OCI-LY3 (cell line): Measurements from ENCODE around the gene FANK1.
"Not testable (repeated sequence)": the region's sequence is repeated elsewhere in the genome, so short reads cannot be mapped to it uniquely, and the experiment has no call there.

Experiments used
- H2AFZ ChIP-seq: fragments of 200-600, 300-600 bp; shearing (Covaris generic); 2 replicates; pipeline ENCODE4 v1.6.0; 2014; ENCODE audit warnings: antibody characterized with exemption, low read depth, low read length
- H3K27ac ChIP-seq: fragments of 200-600, 300-600 bp; sonication (generic); 2 replicates; pipeline ENCODE4 v1.5.1; 2014; ENCODE audit warnings: mild to moderate bottlenecking, low read length, moderate library complexity, mixed read lengths
- H3K27me3 ChIP-seq: fragments of 200-600, 300-600 bp; sonication (generic); 2 replicates; pipeline ENCODE4 v1.6.1; 2014; ENCODE audit warnings: low read depth, low read length, mixed read lengths
- H3K36me3 ChIP-seq: fragments of 200-600, 300-600 bp; sonication (generic); replicated peaks from 2 replicates; pipeline ENCODE3; 2014; ENCODE audit warnings: low read depth, low read length, mixed read lengths
- H3K4me1 ChIP-seq: fragments of 300-600, 200-600 bp; sonication (generic); 2 replicates; pipeline ENCODE4 v1.6.1; 2014; ENCODE audit warnings: low read length, mixed read lengths
- H3K4me2 ChIP-seq: fragments of 200-600, 300-600 bp; sonication (generic); 2 replicates; pipeline ENCODE4 v1.6.1; 2014; ENCODE audit warnings: low read length, mixed read lengths
- H3K4me3 ChIP-seq: fragments of 300-600, 200-600 bp; sonication (generic); 2 replicates; pipeline ENCODE4 v1.5.1; 2014; ENCODE audit warnings: antibody characterized with exemption, mild to moderate bottlenecking, low read length, moderate library complexity
- H3K79me2 ChIP-seq: fragments of 300-600, 200-600 bp; shearing (Covaris generic); 2 replicates; pipeline ENCODE4 v1.6.1; 2014; ENCODE audit warnings: mild to moderate bottlenecking, low read length, mixed read lengths
- H3K9ac ChIP-seq: fragments of 300-600, 200-600 bp; shearing (Covaris generic); 2 replicates; pipeline ENCODE4 v1.6.0; 2014; ENCODE audit warnings: mild to moderate bottlenecking, low read length, moderate library complexity
- H3K9me3 ChIP-seq: fragments of 200-600, 300-600 bp; shearing (Covaris generic); 2 replicates; pipeline ENCODE4 v1.6.1; 2014; ENCODE audit warnings: low read length, mixed read lengths; ENCODE audit not compliant: insufficient read depth
- H4K20me1 ChIP-seq: fragments of 200-600, 300-600 bp; sonication (generic); 2 replicates; pipeline ENCODE4 v1.6.1; 2016; ENCODE audit warnings: low read length, mixed read lengths; ENCODE audit not compliant: insufficient read depth
- EZH2phosphoT487 ChIP-seq: fragments of 200-600 bp; shearing (Covaris generic); IDR thresholded peaks from 2 replicates; pipeline ENCODE4 v1.6.1; 2018; ENCODE audit warnings: antibody characterized with exemption, mixed run types, low read depth
- TF ChIP-seq, protein P1 (sequence below): fragments of 200-600, 300-600 bp; sonication (generic); IDR thresholded peaks from 2 replicates; pipeline ENCODE4 v1.5.1; 2014; ENCODE audit warnings: antibody characterized with exemption, low read length, low read depth

The FANK1 gene

GRCh38 chr10:125911145-125911544, 14.8 kb downstream of the FANK1 start:
- H3K9ac ChIP-seq, result no peak overlapping the region
- H3K4me1 ChIP-seq, result no peaks in the 10 kb centered on the region
- no peaks in the 10 kb centered on the region for H3K36me3 ChIP-seq
- no peaks in the 10 kb centered on the region for H3K79me2 ChIP-seq
- no peak overlapping the region for H3K4me2 ChIP-seq
- no peaks in the 10 kb centered on the region for H3K27me3 ChIP-seq
- H2AFZ ChIP-seq, result no peak overlapping the region
- H3K9me3 ChIP-seq, result no peaks in the 10 kb centered on the region
- no peak overlapping the region for H3K27ac ChIP-seq
- no peaks in the 10 kb centered on the region for H4K20me1 ChIP-seq
- H3K4me3 ChIP-seq, result no peak overlapping the region
- TF ChIP-seq, protein P1, sequence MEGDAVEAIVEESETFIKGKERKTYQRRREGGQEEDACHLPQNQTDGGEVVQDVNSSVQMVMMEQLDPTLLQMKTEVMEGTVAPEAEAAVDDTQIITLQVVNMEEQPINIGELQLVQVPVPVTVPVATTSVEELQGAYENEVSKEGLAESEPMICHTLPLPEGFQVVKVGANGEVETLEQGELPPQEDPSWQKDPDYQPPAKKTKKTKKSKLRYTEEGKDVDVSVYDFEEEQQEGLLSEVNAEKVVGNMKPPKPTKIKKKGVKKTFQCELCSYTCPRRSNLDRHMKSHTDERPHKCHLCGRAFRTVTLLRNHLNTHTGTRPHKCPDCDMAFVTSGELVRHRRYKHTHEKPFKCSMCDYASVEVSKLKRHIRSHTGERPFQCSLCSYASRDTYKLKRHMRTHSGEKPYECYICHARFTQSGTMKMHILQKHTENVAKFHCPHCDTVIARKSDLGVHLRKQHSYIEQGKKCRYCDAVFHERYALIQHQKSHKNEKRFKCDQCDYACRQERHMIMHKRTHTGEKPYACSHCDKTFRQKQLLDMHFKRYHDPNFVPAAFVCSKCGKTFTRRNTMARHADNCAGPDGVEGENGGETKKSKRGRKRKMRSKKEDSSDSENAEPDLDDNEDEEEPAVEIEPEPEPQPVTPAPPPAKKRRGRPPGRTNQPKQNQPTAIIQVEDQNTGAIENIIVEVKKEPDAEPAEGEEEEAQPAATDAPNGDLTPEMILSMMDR, result no peak
- no peak for TF ChIP-seq EZH2phosphoT487

DNA sequence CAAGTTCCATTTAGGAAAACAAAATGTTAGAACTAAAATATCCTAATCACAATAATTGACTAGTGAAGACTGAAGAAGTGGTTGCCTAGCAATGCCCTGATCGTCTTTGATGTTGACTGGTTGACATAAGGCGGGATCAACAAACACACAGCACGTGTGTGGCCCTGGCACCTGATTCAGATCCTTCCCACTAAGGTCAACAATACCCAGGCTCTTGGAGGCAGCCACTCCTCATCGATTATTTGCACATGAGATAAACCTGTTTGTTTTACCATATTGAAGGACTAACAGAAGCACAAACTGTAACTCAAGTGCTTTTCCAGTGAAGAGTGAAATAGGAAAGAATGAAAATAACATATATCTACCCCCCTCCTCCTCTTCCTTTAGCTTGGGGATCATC, 15.6 kb downstream of the FANK1 start:
- no peak overlapping the region for H3K4me2 ChIP-seq
- H3K9me3 ChIP-seq, result no peaks in the 10 kb centered on the region
- no peaks in the 10 kb centered on the region for H3K27me3 ChIP-seq
- no peak overlapping the region for H3K9ac ChIP-seq
- H3K27ac ChIP-seq, result no peak overlapping the region
- no peak overlapping the region for H2AFZ ChIP-seq
- no peaks in the 10 kb centered on the region for H3K79me2 ChIP-seq
- H3K4me1 ChIP-seq, result no peaks in the 10 kb centered on the region
- H3K36me3 ChIP-seq, result no peaks in the 10 kb centered on the region
- no peaks in the 10 kb centered on the region for H4K20me1 ChIP-seq
- H3K4me3 ChIP-seq, result no peak overlapping the region
- TF ChIP-seq EZH2phosphoT487, result no peak
- TF ChIP-seq, protein P1, result no peak

DNA sequence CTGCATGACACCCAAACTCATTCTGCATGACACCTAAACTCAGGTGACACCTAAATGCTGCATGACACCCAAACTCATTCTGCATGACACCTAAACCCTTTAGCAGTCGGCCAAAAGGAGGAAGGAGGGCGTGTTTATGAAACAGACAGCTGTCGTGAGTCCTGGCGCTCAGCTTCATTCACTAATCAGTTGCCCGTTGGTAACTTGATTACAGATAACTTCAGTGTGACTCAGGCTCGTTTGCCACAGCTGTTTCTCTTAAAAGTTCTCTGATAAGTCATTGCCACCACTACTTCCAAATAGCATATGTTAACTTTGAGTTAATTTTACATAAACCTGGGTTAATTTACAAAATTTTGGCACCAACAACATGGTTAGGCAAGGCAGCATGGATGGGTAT, 16.9 kb downstream of the FANK1 start:
- H3K9ac ChIP-seq, result not testable (repeated sequence)

DNA sequence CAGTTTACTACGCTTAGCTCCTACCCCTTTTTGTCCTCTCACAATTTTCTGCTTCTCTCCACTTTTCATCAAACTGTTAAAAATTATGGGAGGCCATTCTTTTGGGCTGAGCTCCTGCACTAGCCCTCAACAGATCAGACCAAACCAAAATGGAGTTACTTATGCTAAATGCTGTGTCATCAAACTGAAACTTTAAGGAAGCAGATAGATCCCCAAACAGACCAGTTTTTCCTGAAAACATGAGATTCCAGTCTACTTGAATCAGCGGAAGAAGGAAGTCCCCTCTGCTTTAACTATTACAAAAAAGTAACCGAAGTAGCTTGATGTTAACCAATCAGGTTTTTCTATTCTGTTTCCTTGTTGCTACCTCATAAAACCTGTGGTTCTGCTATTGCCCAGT, 20.6 kb downstream of the FANK1 start:
- no peaks in the 10 kb centered on the region for H3K79me2 ChIP-seq
- TF ChIP-seq, protein P1, result no peak
- TF ChIP-seq EZH2phosphoT487, result no peak
- H2AFZ ChIP-seq, result no peak overlapping the region
- no peaks in the 10 kb centered on the region for H3K9me3 ChIP-seq
- no peak overlapping the region for H3K9ac ChIP-seq
- H3K4me2 ChIP-seq, result no peak overlapping the region
- no peaks in the 10 kb centered on the region for H3K4me1 ChIP-seq
- H3K4me3 ChIP-seq, result no peak overlapping the region
- H3K27me3 ChIP-seq, result no peaks in the 10 kb centered on the region
- H3K27ac ChIP-seq, result no peak overlapping the region
- H3K36me3 ChIP-seq, result no peaks in the 10 kb centered on the region
- no peaks in the 10 kb centered on the region for H4K20me1 ChIP-seq

More for the DNA sequence above, 16.9 kb downstream of the FANK1 start:
- not testable (repeated sequence) for H3K79me2 ChIP-seq, H4K20me1 ChIP-seq, H3K4me3 ChIP-seq, H3K36me3 ChIP-seq, H3K4me1 ChIP-seq, H3K4me2 ChIP-seq, H3K9me3 ChIP-seq, H2AFZ ChIP-seq, H3K27ac ChIP-seq, H3K27me3 ChIP-seq

- H2AFZ ChIP-seq, H4K20me1 ChIP-seq, H3K79me2 ChIP-seq, H3K4me2 ChIP-seq, H3K27me3 ChIP-seq, H3K9me3 ChIP-seq, H3K27ac ChIP-seq, H3K36me3 ChIP-seq, H3K9ac ChIP-seq, H3K4me1 ChIP-seq, H3K4me3 ChIP-seq: not testable (repeated sequence)
Measured at GRCh38 chr10:125917704-125918361, 21.5 kb downstream of the FANK1 start.

DNA sequence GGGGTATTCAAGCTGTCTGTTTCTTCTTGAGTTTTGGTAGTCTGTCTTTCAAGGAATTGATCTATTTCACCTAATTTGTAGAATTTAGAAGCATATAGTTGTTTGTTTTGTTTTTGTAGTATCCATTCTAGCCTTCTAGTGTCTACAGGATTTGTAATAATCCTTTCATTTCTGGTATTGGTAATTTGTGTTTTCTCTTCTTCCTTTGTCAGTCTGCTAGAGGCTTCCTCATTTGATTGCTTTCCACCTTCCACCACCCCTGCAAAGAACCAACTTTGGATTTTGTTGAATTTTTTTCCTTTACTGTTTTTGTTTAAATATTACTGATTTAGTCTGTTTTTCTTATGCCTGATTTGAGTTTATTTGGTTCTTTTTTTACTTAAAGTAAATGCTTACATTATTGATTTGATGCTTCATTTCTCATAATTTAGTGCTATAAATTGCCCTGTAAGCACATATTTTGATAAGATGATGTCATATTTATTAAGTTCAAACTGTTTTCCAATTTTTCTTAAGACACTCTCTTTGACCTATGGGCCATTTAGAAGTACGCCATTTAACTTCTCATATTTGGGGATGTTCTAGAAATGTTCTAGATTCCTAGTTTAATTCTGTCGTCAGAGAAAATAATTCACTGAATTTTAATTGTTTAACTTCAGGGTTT, 25.4 kb downstream of the FANK1 start:
- not testable (repeated sequence) for H3K4me3 ChIP-seq, H3K4me2 ChIP-seq, H3K9me3 ChIP-seq, H4K20me1 ChIP-seq, H3K79me2 ChIP-seq, H3K27me3 ChIP-seq, H3K27ac ChIP-seq, H2AFZ ChIP-seq, H3K9ac ChIP-seq, H3K36me3 ChIP-seq, H3K4me1 ChIP-seq
